Anterior cingulate cortex (tissue), 58 donors: ENCODE results near the gene GPX3.

ENCODE experiments used
- DNase-seq, 58 donors: peaks; one replicate each; lab custom pipeline; 2025; lab: John Stamatoyannopoulos, UW

Gene GPX3, protein sequence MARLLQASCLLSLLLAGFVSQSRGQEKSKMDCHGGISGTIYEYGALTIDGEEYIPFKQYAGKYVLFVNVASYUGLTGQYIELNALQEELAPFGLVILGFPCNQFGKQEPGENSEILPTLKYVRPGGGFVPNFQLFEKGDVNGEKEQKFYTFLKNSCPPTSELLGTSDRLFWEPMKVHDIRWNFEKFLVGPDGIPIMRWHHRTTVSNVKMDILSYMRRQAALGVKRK

DNA sequence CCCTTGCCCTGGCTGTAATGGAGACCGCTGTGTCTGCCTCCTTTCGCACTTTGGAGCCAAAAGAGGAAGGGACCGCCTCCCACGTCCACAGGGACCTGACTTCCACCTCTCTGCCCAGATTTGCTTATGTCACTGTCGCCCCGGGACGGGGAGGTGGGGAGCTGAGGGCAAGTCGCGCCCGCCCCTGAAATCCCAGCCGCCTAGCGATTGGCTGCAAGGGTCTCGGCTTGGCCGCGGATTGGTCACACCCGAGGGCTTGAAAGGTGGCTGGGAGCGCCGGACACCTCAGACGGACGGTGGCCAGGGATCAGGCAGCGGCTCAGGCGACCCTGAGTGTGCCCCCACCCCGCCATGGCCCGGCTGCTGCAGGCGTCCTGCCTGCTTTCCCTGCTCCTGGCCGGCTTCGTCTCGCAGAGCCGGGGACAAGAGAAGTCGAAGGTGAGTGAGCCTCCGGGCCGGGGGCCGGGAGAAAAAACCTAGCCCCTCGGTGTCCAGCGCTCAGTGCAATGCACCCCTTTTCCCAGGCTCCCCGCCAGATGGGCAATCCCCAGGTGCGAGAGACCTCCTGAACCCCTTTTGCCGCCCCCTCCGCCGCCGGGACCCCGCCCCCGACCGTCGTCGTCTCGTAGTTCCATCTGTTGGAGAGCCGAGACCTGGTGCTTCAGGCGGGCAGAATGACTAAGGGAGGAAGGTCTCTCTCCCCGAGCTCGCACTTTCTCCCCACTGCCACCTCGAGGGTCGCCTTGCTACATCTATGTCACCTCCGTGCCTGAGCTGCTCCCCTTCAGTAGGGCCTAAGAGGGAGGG lies at the start of gene GPX3:
Gene GPX3, plus strand, starts transcription at position 288 of the 807 bp plus-strand sequence. Its CDS starts 64 bp downstream, at position 352.
- DNase-seq = peak in 54 of 58 donors; percentile 4 to 78 (median 48)

DNA sequence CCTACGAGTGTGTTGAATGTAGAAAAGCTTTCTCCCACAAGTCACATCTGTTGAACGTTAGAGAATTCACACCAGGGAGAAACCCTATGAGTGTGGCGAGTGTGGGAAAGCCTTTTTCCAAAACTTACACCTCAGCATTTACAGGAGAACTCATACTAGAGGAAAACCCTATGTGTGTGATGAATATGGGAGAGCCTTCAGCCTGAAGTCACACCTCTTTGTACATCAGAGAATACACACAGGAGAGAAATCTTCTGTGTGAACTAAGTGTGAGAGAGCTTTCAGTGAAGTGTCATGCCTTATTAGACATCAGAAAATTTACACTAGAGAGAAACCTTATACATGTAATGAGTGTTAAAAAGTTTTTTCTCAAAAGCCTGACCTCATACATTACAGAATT lies 41.8 kb upstream of the GPX3 start:
- no peak for DNase-seq

DNA sequence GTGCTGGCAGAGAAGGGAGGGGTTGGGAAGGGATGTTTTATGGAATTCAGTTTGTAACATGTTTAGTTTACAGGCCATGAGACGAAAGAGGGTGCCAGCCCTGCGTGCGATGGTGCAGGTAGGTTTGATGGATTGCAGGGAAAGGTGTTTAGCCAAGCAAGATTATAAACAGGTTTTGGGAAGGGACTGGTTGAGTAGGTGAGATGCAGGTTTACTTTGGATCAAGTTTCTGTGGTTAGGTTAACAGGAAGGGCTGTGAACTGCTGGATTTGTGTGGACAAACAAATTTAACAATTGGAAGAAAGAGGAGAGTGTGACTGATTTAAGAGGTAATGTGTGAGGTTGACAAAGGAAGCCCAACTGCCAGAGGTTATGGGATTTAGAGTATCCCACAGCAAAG lies 32.6 kb upstream of the GPX3 start:
- DNase-seq = no peak

DNA sequence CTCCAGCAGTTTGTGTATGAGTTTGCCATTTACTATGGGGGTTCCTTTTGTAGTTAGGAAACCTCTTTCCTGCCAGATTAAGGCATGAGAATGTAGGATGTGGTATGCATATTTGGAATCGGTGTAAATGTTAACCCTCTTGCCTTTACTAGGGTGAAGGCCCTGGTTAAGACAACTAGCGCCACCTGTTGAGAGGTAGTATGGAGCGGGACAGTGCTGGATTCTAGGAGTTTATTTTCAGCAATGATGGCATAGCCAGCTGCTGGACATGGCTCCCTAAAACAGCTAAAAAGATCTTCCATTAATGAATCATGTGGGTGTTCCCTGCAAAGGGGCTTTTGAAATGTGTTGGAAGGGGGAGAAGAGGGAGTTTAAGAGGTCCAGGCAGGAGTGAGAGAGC lies 30.7 kb upstream of the GPX3 start:
- no peak for DNase-seq

DNA sequence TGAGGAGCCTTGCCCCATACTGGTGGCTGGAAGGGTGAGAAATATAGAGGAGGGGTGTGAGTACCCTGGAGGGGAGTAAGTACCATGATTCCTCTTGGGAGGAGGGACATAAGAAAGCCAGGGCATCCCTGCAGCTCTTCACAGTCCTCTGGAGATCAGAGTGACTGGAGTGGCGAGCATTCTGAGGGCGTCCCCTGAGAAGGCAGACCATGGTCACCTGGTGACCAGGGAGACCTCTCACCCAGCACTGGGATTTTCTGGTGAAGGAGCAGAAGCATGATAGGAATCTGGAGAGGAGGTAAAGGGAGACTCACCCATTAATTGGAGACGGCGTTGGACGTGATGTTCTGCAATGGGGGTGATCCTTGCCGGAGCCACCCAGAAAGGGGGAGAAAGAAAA lies 27.7 kb upstream of the GPX3 start:
- DNase-seq = no peak

DNA sequence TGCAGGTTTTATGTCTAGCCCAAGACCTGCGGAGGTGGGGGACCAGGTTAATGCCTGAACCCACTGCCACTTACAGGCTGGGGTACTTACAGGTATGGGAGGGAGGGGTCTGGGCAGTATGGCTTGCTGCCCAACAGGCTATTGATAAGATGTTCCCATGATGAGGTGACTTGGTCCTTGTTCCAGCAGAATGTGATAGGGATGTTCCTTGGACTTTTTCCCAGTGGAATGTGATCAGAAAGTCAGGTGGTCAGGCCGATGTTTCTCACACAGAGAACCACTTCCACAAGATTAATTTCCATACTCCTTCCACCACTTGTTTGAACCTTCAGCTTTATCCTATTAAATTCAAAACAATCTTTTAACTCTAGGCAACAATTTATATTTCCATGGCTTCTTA lies 27.0 kb upstream of the GPX3 start:
- DNase-seq = no peak

DNA sequence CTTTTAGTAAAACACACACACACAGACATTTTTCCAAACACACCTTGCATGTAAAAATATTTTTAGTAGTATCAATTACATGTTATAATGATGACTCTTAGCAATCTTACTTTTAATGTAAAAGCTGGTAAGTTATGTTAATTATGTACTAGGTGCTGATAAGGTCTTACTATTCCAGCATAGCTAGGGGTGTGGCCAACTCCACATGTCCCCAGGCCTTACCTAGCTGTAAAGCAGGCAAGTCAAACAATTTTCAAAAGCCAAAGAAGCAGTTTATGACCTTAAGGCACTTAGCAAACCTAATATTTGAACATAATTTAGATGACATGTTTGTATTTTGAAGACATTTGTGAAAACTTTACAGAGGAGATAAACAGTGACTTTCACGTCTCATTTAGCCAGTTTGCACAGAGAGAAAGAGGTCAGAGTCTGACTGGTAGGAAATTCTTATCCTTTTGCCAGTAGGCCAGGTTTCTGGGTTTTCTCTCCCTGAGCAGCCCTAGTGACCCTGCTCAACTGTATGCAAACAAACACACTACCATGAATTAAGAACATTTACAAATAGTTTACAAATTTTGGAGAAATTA lies 26.5 kb upstream of the GPX3 start:
- no peak for DNase-seq

DNA sequence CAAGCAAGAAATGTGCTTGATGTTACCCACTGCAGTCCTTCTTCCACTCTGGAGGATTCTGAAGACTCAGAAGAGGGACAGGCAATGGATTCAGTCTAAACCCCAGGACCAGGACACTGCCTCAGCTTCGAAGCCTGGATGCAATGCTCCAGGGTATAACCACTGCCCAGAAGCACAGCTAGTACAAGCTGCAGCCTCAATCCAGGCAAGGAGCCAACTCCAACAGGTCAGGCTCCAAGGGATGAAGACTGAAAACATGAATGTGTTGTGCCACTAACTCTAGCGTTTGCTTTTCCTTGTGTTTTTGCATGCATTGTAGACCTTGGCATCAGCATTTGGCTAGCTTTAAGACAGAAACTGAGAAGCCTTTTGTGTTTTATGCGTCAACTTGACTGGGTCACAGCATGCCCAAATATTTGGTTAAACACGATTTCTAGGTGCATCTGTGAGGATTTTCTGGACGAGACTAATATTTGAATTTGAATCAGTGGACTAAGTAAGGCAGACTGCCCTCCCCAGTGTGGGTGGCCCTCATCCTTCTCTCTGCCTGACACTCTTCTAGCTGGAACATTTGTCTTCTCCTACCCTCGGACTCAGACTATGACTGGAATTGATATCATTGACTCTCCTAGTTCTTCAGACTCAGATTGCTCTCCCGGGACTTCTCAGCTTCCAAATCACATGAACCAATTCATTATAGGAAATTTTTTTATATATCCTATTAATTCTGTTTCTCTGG lies 20.5 kb upstream of the GPX3 start:
- DNase-seq = peak in 7 of 58 donors; percentile 5 to 32 (median 13)

DNA sequence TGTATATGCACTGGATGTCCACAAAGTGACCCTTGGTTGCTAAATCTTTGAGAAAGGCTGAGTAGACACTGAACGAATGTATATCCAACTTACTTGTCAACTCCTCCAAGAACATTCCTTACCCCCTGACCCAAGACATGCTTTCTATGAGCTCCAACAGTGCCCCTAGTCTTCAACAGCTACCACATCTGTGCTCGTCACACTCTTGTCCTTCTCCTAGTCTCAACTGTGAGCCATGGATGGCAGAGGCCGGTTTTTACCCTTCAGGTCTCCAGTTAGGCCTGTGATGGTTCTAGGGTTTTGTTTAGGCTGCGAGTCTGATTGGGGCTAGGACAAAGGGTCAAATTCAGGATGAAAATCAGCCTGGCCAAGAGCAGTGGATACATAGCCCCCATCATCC lies 19.0 kb upstream of the GPX3 start:
- DNase-seq = no peak

DNA sequence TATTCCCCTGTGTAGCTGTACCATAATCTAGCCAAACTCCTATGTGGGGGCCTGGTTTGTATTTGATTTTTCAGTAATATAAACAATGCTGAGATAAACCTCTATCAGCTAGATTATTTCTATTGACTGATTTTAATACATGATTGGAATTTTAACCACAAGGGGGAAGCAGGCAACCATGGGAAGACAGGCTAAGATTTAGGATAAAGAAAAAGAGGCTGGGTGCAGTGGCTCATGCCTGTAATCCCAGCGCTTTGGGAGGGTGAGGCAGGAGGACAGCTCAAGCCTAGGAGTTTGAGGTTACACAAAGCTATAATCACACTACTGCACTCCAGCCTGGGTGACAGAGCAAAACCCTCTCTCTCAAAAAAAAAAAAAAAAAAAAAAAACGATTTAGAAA lies 18.1 kb upstream of the GPX3 start:
- DNase-seq = no peak

DNA sequence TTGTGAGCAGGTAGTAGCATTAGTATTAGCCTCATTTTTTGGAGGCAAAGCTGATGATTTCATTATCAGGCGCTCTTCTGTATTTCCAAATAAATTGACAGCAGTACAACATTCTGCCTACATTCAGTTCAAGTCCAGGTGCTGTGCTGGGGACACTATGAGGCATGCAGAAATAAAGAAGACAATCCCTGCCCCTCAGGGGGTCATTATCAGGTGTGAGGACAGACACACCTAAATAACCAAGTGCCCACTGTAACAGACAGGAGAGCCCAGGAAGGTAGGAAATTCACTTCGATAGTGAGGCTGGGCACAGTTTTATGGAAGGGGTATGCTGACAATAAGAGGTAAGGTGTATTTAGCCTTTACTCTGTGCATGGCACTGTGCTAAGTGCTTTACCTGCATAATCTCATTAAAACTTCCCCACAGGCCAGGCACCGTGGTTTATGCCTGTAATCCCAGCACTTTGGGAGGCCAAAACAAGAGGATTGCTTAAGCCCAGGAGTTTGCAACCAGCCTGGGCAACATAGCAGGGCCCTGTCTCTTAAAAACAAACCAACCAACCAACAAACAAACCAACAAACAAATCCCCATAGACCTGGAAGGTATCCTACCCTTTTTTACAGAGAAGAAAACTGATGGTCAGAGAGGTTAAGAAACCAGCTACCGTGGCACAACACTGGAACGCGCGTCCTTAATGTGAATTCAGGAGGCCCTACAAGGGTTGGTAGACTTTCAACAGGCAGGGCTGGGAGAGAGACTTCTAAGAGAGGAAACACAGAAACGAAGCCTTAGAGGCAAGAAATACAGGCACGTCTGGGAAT lies 17.5 kb upstream of the GPX3 start:
- no peak for DNase-seq

DNA sequence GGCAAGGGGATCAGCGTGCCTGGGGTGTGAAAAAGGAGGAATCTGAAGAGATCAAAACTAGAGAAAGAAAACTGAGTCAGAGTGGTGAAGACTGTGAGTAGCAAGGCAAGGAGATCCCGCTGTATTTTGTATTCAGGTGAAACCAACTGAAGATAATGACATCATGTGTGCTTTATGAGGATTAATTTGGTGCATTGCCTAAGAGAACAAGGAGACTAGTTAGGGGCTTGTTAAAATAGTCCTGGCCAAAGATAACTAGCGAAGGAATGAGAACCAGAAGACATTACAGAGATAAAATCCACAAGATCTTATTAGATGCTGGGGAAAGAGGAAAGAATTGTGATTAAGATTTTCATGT lies 16.9 kb upstream of the GPX3 start:
- DNase-seq = no peak

DNA sequence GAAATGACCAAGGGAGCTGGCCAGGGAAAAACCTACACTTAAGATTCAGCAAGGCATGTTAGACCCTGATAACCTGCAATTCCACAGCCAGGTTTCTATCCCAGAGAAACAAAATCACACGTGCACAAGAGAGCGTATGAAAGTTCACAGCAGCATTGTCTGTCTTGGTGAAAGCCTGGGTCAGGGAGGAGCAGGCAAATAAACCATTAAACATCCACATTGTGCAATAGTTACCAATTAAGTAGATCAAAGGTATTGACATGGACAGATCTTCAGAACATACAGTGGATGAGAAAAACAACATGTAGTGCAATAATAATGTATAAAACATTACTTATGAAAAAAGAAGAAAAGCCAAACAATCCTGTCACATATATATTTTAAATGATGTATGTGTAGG lies 15.9 kb upstream of the GPX3 start:
- no peak for DNase-seq

DNA sequence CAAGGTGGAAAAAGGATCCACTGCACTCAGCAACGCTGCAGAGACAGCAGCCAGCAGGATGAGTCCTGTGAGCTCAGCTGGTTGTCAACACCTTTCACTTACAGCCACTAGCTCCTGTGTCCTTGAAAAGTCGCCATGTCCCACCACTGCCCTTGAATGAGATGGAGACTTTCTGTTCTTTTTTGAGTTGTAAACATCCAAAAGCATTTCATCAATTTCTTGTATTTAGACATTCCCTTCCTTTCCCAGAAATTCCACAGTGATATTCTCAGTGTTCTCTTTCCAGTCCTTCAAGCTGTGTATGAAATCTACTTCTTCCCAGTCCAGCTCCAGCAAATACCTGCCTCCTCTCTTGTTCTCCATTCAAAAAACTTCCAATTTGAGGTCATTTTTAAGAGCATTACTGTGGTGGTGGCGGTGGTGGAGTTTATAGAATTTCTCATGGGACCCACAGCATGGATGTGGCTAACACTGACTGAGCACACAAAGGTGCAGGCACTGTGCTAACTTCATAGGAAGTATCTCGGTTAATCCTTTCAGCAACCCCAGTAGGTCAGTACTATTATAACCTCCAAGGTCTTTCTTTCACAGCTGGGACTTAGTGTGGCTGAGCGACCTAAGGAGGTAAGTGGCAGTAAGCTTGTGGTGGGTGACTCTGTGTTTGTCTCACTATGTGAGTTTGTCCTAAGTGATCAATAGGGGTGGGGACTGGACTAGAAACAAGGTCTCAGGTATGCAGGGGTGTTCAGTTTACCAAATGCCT lies 15.0 kb upstream of the GPX3 start:
- no peak for DNase-seq

DNA sequence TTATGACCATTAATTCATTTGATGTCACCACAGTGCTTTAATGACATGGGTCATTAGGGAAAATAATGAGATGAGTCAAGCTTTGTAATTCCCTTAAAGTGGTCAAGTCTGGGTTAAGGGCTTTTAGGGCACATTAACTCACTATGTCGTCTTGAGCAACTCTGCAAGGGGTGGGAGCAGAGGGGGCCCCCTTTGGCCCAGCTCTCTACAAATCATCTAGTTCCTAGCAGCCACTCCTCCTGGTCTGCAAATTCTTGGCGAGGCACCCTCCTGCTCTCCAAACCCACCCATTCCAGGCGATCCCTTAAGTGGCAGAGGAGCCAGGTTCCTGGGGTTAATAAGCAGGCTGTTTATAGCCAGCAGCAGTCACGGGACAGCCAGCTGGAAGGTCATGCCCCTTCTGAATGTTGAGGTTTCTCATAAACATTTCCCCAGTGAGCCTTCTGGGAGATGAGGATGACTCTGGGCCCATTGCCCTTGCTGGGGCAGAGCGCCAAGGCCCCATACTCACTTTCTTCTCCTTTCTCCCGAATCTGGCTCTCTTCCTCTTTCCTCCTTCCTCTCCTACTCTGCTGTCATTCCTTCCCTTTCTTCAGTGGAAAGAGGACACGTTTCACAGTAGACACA lies 14.3 kb upstream of the GPX3 start:
- DNase-seq = peak in 5 of 58 donors; percentile 7 to 47 (median 21)

DNA sequence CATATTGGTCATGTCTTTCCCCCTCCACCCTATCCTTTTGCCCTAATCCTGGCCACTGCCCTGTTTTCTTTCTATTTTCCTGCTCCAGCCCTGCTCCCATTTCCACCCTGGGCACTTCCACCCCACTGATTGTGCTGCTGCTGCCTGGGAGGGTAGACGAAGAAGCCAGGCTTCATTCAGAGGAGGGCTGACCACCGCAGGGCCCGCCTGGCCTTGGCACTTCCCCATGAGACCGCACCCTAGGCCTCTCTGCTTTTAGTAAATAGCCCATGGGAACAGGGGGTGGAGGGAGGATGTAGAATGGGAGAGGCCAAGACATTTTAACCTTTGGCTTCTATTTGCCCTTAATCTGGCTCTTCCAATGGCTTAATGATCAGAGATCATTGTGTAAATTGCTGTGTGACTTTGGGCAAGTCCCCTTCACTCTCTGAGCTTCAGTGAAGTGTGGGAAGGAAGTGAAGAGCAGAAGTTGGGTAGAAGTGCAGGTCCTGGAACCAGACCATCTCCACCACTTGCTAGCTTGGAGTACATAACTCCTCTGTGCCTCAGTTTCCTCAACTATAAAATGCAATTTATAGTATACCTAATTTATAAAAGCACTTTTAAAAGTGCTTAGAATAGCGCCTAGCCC lies 13.6 kb upstream of the GPX3 start:
- DNase-seq = no peak

DNA sequence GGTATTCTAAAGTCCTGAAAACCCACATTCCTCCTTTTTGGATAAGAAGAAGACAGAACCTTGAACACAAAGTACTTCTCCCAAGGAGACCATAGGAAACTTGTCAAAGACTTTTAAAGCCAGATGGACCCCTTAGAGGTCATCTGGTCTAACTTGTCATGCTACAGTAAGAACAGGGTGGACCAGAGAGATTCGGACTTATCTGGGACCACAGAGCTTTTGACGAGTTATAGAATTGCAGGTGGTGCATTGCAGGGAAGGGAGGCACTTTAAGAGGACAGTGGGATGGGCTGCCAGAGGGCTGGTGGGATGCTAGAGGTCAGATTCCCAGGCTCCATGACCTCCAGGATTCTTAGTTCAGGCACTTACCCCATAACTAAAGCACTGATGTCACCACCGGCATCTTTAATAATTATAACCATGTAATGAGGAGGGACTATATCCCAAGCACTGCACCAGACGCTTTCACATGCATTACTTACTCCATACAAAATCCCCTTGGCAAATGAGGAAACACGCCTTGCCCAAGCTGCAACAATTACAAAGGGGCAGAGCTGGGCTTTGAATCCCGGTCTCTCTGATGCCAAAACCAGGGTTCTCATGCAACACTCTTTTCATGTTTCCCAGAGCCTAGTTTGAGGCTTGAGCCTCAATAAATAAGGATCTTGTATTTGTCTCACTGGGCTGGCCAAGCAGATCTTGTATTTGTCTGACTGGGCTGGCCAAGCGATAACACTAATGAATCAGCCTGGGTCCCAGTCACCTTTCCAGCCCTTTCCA lies 12.8 kb upstream of the GPX3 start:
- peak in 2 of 58 donors; percentile 44 to 65 for DNase-seq

DNA sequence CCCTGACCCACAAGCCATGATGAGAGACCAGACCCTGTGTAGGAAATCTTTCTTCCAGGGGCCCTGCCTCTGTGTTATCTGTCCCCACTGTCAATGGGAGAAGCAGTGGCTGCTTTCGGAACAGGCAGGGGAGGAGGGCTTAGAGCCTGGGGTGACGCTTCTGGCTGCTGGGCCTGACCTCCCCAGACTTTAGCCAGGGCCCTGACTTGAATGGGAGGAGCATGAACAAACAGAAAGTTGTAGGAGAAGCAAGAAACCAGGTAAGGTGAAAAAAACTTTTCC lies 12.2 kb upstream of the GPX3 start:
- no peak for DNase-seq
